ENCODE measurements around the gene IRX2.

DNA sequence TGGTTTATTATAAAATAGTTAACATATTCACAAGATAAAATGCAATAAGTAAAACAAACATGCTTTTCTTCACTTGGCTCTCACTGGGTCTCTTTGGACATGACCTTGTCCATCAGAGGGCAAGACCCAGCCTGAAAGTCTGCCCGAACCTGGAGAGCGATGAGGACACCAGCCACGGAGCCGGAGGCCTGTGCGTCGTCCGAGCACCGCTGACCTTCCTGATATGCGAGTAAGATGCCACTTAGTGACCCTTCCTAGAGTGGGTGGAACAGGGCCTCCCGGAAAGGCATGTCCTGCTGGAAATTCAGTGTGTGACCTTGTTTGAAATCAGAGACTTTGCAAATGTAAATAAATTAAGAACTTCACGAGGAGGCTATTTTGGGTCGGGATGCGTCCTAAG, 52.9 kb downstream of the IRX2 start:
- TF ChIP-seq, protein P1, sequence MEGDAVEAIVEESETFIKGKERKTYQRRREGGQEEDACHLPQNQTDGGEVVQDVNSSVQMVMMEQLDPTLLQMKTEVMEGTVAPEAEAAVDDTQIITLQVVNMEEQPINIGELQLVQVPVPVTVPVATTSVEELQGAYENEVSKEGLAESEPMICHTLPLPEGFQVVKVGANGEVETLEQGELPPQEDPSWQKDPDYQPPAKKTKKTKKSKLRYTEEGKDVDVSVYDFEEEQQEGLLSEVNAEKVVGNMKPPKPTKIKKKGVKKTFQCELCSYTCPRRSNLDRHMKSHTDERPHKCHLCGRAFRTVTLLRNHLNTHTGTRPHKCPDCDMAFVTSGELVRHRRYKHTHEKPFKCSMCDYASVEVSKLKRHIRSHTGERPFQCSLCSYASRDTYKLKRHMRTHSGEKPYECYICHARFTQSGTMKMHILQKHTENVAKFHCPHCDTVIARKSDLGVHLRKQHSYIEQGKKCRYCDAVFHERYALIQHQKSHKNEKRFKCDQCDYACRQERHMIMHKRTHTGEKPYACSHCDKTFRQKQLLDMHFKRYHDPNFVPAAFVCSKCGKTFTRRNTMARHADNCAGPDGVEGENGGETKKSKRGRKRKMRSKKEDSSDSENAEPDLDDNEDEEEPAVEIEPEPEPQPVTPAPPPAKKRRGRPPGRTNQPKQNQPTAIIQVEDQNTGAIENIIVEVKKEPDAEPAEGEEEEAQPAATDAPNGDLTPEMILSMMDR (conservative IDR thresholded peaks at IDR 0.05), result no peak
- TF ChIP-seq ZFX (IDR thresholded peaks at IDR 0.05), result no peak
